Measurements from ENCODE around the gene ZNF579. TPM values are rescaled to one million over a fixed set of nuclear protein-coding genes. Genes with fewer than 3 reads are reported as not detected.

ZNF579 gene
- total RNA-seq, 1 experiment from 2014 or later: 13.5 TPM

GRCh38 chr19:55598719-55599467 is 18.2 kb upstream of the ZNF579 start:
- H3K4me3 ChIP-seq (ENCODE audit: low read length): peak overlapping the region; percentile 77
- H3K36me3 ChIP-seq (ENCODE audit: low read depth, low read length): peaks cover 4% of the 10 kb centered on the region; the same call in 1 of the 2 replicates
- peak overlapping the region; percentile 95 for H3K9ac ChIP-seq (ENCODE audit: low read length)
- BruUV-seq (replicated peaks): no TSS peak
- H3K27ac ChIP-seq (ENCODE audit: low read length): peak overlapping the region; percentile 87
- H3K4me2 ChIP-seq (ENCODE audit: low read length): peak overlapping the region; percentile 85
- no peaks in the 10 kb centered on the region for H4K20me1 ChIP-seq (ENCODE audit: low read length)
- no peaks in the 10 kb centered on the region for H3K9me3 ChIP-seq (ENCODE audit: low read length)
- DNase-seq (peak; percentile 98), ATAC-seq (peak; percentile 67)
- TF ChIP-seq, protein P1, sequence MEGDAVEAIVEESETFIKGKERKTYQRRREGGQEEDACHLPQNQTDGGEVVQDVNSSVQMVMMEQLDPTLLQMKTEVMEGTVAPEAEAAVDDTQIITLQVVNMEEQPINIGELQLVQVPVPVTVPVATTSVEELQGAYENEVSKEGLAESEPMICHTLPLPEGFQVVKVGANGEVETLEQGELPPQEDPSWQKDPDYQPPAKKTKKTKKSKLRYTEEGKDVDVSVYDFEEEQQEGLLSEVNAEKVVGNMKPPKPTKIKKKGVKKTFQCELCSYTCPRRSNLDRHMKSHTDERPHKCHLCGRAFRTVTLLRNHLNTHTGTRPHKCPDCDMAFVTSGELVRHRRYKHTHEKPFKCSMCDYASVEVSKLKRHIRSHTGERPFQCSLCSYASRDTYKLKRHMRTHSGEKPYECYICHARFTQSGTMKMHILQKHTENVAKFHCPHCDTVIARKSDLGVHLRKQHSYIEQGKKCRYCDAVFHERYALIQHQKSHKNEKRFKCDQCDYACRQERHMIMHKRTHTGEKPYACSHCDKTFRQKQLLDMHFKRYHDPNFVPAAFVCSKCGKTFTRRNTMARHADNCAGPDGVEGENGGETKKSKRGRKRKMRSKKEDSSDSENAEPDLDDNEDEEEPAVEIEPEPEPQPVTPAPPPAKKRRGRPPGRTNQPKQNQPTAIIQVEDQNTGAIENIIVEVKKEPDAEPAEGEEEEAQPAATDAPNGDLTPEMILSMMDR (conservative IDR thresholded peaks at IDR 0.05; ENCODE audit: low read depth, low read length): no peak
- TF ChIP-seq EZH2phosphoT487 (IDR thresholded peaks at IDR 0.05; ENCODE audit: borderline replicate concordance, low read length) (no peak), EZH2 (IDR thresholded peaks at IDR 0.05; ENCODE audit: low read length, unreplicated experiment) (no peak)
- no peaks in the 10 kb centered on the region for H3F3A ChIP-seq (ENCODE audit: low read length, unreplicated experiment)
- intact Hi-C loops (cut with micrococcal nuclease): loop anchor here (1.0 to 5.0 kb wide), 4 partner anchors 12 to 42 kb away; partner anchors contain the start of genes ZNF579 and ZNF580
- ChIA-PET POLR2A (ENCODE audit: unreplicated experiment) (interaction anchor here (0.6 to 1.2 kb wide), 8 partner anchors 17 to 260 kb away, joined by 3 to 7 read pairs (median 4); partner anchors contain the start of gene ZNF784), CTCF (interaction anchor here (0.5 to 1.4 kb wide), 4 partner anchors 17 to 433 kb away, joined by 3 to 5 read pairs (median 4); partner anchors contain the start of gene DNAAF3)
- H3K27me3 ChIP-seq (ENCODE audit: low read length): no peaks in the 10 kb centered on the region
- H3K79me2 ChIP-seq (ENCODE audit: low read length): peaks cover 12% of the 10 kb centered on the region; the same call in 1 of the 2 replicates
- H3K4me1 ChIP-seq (ENCODE audit: insufficient read depth, low read length): peaks cover 12% of the 10 kb centered on the region
- H3K9me2 ChIP-seq (replicated peaks; ENCODE audit: low read length): no peaks in the 10 kb centered on the region
- peak overlapping the region; percentile 91 for H2AFZ ChIP-seq (ENCODE audit: low read length)

DNA sequence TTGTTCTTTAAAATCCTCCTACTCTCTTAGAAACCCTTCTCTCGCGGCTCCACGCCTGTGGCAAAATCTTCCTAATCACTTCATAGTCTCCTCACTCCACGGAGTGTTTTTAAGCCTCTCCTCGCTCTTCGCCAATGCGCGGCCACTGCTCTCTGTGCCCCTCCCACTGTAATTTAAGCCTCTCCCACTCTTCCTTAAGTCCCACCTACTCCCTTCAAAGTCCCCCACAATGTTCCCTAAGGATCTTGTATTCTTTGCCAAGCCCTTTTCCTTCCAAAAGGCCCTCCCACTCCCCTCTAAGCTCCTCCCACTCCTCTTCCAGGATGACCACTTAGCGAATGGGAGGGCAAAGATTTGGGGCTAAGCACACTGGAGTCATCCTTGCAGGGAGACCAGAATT is 17.4 kb upstream of the ZNF579 start:
- POLR2A ChIA-PET (ENCODE audit: unreplicated experiment): no interaction called here
- Histone ChIP-seq H3K79me2 (ENCODE audit: low read length) (peaks cover 12% of the 10 kb centered on the region; the same call in 1 of the 2 replicates), H3K9me2 (replicated peaks; ENCODE audit: low read length) (no peaks in the 10 kb centered on the region), H3K27me3 (ENCODE audit: low read length) (no peaks in the 10 kb centered on the region), H3K27ac (ENCODE audit: low read length) (no peak overlapping the region), H3K9me3 (ENCODE audit: low read length) (no peaks in the 10 kb centered on the region), H3K4me1 (ENCODE audit: insufficient read depth, low read length) (peaks cover 12% of the 10 kb centered on the region), H3K36me3 (ENCODE audit: low read depth, low read length) (peaks cover 4% of the 10 kb centered on the region; the same call in 1 of the 2 replicates), H3K4me2 (ENCODE audit: low read length) (no peak overlapping the region), H2AFZ (ENCODE audit: low read length) (no peak overlapping the region), H3K4me3 (ENCODE audit: low read length) (no peak overlapping the region), H4K20me1 (ENCODE audit: low read length) (no peaks in the 10 kb centered on the region), H3F3A (ENCODE audit: low read length, unreplicated experiment) (no peaks in the 10 kb centered on the region), H3K9ac (ENCODE audit: low read length) (no peak overlapping the region)
- DNase-seq (no peak), ATAC-seq (no peak)
- intact Hi-C loops (cut with micrococcal nuclease): loop anchor here (2.0 to 5.0 kb wide), 3 partner anchors 17 to 43 kb away; partner anchors contain the start of genes ZNF579 and ZNF580
- TF ChIP-seq, protein P1 (conservative IDR thresholded peaks at IDR 0.05; ENCODE audit: low read depth, low read length): no peak
- TF ChIP-seq EZH2phosphoT487 (IDR thresholded peaks at IDR 0.05; ENCODE audit: borderline replicate concordance, low read length) (no peak), EZH2 (IDR thresholded peaks at IDR 0.05; ENCODE audit: low read length, unreplicated experiment) (no peak)
- BruUV-seq (replicated peaks): no TSS peak
- CTCF ChIA-PET: no interaction called here
